Keratinocyte (primary cell): ENCODE measurements around the gene CUTC. TPM values are rescaled to one million over a fixed set of nuclear protein-coding genes. Genes with fewer than 3 reads are reported as not detected.
"Not testable (repeated sequence)": the region's sequence is repeated elsewhere in the genome, so short reads cannot be mapped to it uniquely, and the experiment has no call there.

ENCODE experiments used
- DNase-seq: peaks from one replicate; pipeline ENCODE4 v3.0.0-alpha.2; 2011; ENCODE audit warnings: low read depth, missing footprints, low spot score
- FAIRE-seq: peaks from 2 replicates; lab custom pipeline; 2011; peaks lifted over from hg19 to GRCh38; lab: Jason Lieb, UNC
- H2AFZ ChIP-seq: 2 replicates; pipeline ENCODE4 v1.6.0; 2012; ENCODE audit warnings: low read length, control low read depth, inconsistent platforms; ENCODE audit not compliant: control insufficient read depth
- H3K27ac ChIP-seq: 2 replicates; pipeline ENCODE4 v1.5.1; 2011; ENCODE audit warnings: low read length; ENCODE audit not compliant: control insufficient read depth, insufficient read depth
- H3K27me3 ChIP-seq: 3 replicates; pipeline ENCODE4 v1.6.0; 2011; ENCODE audit warnings: low read length; ENCODE audit not compliant: control insufficient read depth, insufficient read depth; ENCODE audit errors: extremely low read depth
- H3K36me3 ChIP-seq, 2 experiments: 2 replicates in 1 of 2; 3 replicates in 1 of 2; pipeline ENCODE4 v1.5.1; 2011; ENCODE audit warnings: low read length in 2 of 2, mild to moderate bottlenecking in 1 of 2; ENCODE audit not compliant: control insufficient read depth in 2 of 2, insufficient read depth in 2 of 2; ENCODE audit errors: extremely low read depth in 1 of 2
- H3K4me1 ChIP-seq: 3 replicates; pipeline ENCODE4 v1.5.1; 2011; ENCODE audit warnings: low read length; ENCODE audit not compliant: control insufficient read depth, insufficient read depth; ENCODE audit errors: extremely low read depth
- H3K4me2 ChIP-seq: 3 replicates; pipeline ENCODE4 v1.6.0; 2011; ENCODE audit warnings: low read depth, low read length; ENCODE audit not compliant: control insufficient read depth, insufficient read depth; ENCODE audit errors: extremely low read depth
- H3K4me3 ChIP-seq, 3 experiments: fragments of 200-600 bp in 1 of 3; sonication (generic) in 1 of 3; 2 replicates in 2 of 3; 3 replicates in 1 of 3; pipeline ENCODE4 v1.5.1; 2011 to 2016; ENCODE audit warnings: low read length in 3 of 3, mild to moderate bottlenecking in 3 of 3, control low read depth in 2 of 3, inconsistent platforms in 1 of 3, low read depth in 1 of 3, mixed read lengths in 1 of 3, mixed run types in 1 of 3, moderate library complexity in 1 of 3; ENCODE audit not compliant: control insufficient read depth in 2 of 3, insufficient read depth in 2 of 3; ENCODE audit errors: extremely low read depth in 1 of 3
- H3K79me2 ChIP-seq: 2 replicates; pipeline ENCODE4 v1.6.0; 2012; ENCODE audit warnings: low read length; ENCODE audit not compliant: control insufficient read depth, insufficient read depth
- H3K9ac ChIP-seq: 3 replicates; pipeline ENCODE4 v1.6.0; 2011; ENCODE audit warnings: low read length; ENCODE audit not compliant: control insufficient read depth, insufficient read depth; ENCODE audit errors: extremely low read depth
- H3K9me1 ChIP-seq: 3 replicates; pipeline ENCODE4 v1.6.0; 2011; ENCODE audit warnings: low read length; ENCODE audit not compliant: control insufficient read depth, insufficient read depth; ENCODE audit errors: extremely low read depth
- H3K9me3 ChIP-seq: 2 replicates; pipeline ENCODE4 v1.5.1; 2012; ENCODE audit warnings: low read depth, low read length; ENCODE audit not compliant: control insufficient read depth
- H4K20me1 ChIP-seq: 3 replicates; pipeline ENCODE4 v1.6.0; 2011; ENCODE audit warnings: low read length; ENCODE audit not compliant: control insufficient read depth, insufficient read depth; ENCODE audit errors: extremely low read depth
- CTCF ChIP-seq, 3 experiments: IDR thresholded peaks in 1 of 3; conservative IDR thresholded peaks in 1 of 3; optimal IDR thresholded peaks in 1 of 3; 2 replicates in 2 of 3; 3 replicates in 1 of 3; pipeline versions ENCODE3 to v1.5.1; 2011; ENCODE audit warnings: low read length in 3 of 3, mild to moderate bottlenecking in 3 of 3, moderate library complexity in 2 of 3, control low read depth in 1 of 3, inconsistent platforms in 1 of 3; ENCODE audit not compliant: insufficient read depth in 2 of 3; ENCODE audit errors: extremely low read depth in 1 of 3
- EZH2 ChIP-seq: IDR thresholded peaks from one replicate; pipeline ENCODE4 v1.6.1; 2012; ENCODE audit warnings: inconsistent platforms, mild to moderate bottlenecking, low read length, moderate library complexity
- dilution Hi-C: fragments of 300-500 bp; cut with MboI; formaldehyde crosslinking; loops from one replicate; pipeline ENCODE4 v1.7.0; 2020; ENCODE audit warnings: low sequenced_read_pairs; ENCODE audit not compliant: extremely low pct_ligation_motif_present
- polyA plus RNA-seq, 5 experiments: library from polyadenylated mRNA; depleted of rRNA in 3 of 5; stranded (reverse) in 3 of 5; stranded (forward) in 1 of 5; unstranded in 1 of 5; fragments of >200 nt; gene quantifications; 1 replicate in 1 of 5; 2 replicates in 3 of 5; 3 replicates in 1 of 5; pipeline versions ENCODE4 v1.2.1 to v1.2.3, GENCODE V29; 2011 to 2012; ENCODE audit warnings: missing spikeins in 2 of 5, low read depth in 1 of 5, low replicate concordance in 1 of 5

Gene CUTC
- polyA plus RNA-seq, 1 donor (not counting 4 experiments of a cell fraction or from before 2014, with no cell fraction given): 29.5 TPM

GRCh38 chr10:99731306-99732032 is 565 bp upstream of the CUTC start:
- H3K4me2 ChIP-seq: peak overlapping the region; percentile 59
- H3K9me1 ChIP-seq: peaks cover 5% of the 10 kb centered on the region
- peak overlapping the region; percentile 89 for H3K9ac ChIP-seq
- DNase-seq (no peak), FAIRE-seq (no peak)
- peaks cover 22% of the 10 kb centered on the region for H3K79me2 ChIP-seq
- peak overlapping the region; percentile 78 for H2AFZ ChIP-seq
- peak overlapping the region; percentile 91 for H3K27ac ChIP-seq
- peaks cover 4 to 12% of the 10 kb centered on the region in 2 experiments for H3K36me3 ChIP-seq
- H3K27me3 ChIP-seq: no peaks in the 10 kb centered on the region
- H4K20me1 ChIP-seq: no peaks in the 10 kb centered on the region
- H3K4me1 ChIP-seq: peaks cover 19% of the 10 kb centered on the region
- TF ChIP-seq CTCF (optimal IDR thresholded peaks at IDR 0.05 in 1 of 3, IDR thresholded peaks at IDR 0.05 in 1 of 3, conservative IDR thresholded peaks at IDR 0.05 in 1 of 3; ENCODE audit: extremely low read depth in 1 of 3, insufficient read depth in 2 of 3, low read length in 3 of 3) (peak in 1 of 3 experiments; percentile 10), EZH2 (no peak)
- H3K4me3 ChIP-seq: peak overlapping the region; percentile 78 to 86 (median 84)
- dilution Hi-C loops: no loop called here
- H3K9me3 ChIP-seq: no peaks in the 10 kb centered on the region

DNA sequence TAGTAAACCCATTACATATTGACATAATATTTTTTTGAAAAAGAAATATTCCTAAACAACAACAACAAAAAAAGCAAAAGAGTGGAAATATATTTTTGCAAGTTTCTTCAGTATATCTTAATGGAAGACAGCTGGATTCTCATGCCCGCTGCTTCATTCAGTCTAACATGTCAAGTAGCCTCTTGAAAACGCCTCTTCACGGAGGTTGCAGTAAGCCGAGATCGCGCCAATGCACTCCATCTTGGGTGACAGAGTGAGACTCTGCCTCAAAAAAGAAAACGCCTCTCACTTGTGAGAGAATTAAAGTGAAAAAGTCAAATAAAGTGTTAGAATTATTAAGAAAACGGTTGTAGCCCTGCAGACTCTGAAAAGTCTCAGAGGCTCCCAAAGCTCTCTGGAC is 1.3 kb downstream of the CUTC start:
- Histone ChIP-seq H2AFZ (no peak overlapping the region), H3K27me3 (no peaks in the 10 kb centered on the region), H3K9me3 (no peaks in the 10 kb centered on the region), H3K79me2 (peaks cover 22% of the 10 kb centered on the region), H3K4me2 (peak overlapping the region; percentile 62), H3K36me3 (peaks cover 2 to 11% of the 10 kb centered on the region in 2 experiments), H4K20me1 (no peaks in the 10 kb centered on the region), H3K9ac (no peak overlapping the region), H3K4me3 (peak overlapping the region in 1 of 3 experiments; percentile 41), H3K27ac (no peak overlapping the region), H3K4me1 (peaks cover 16% of the 10 kb centered on the region), H3K9me1 (peaks cover 5% of the 10 kb centered on the region)
- no peak for TF ChIP-seq EZH2
- TF ChIP-seq CTCF (optimal IDR thresholded peaks at IDR 0.05 in 1 of 3, IDR thresholded peaks at IDR 0.05 in 1 of 3, conservative IDR thresholded peaks at IDR 0.05 in 1 of 3; ENCODE audit: extremely low read depth in 1 of 3, insufficient read depth in 2 of 3, low read length in 3 of 3): no peak
- FAIRE-seq: no peak
- dilution Hi-C loops: no loop called here
- no peak for DNase-seq

- H4K20me1 ChIP-seq, H3K9ac ChIP-seq, H3K9me1 ChIP-seq, dilution Hi-C loops, H3K27me3 ChIP-seq, H3K27ac ChIP-seq, H3K36me3 ChIP-seq, H3K4me2 ChIP-seq, H3K9me3 ChIP-seq, H3K4me3 ChIP-seq, DNase-seq, H2AFZ ChIP-seq, FAIRE-seq: not testable (repeated sequence)
- H3K79me2 ChIP-seq: peaks cover 22% of the 10 kb centered on the region
- peaks cover 16% of the 10 kb centered on the region for H3K4me1 ChIP-seq
Measured at GRCh38 chr10:99734111-99734510, 2.1 kb downstream of the CUTC start.
